Osteocyte (in vitro differentiated cells): ENCODE measurements around the gene RIN1. TPM values are rescaled to one million over a fixed set of nuclear protein-coding genes. Genes with fewer than 3 reads are reported as not detected.

Experiments
- DNase-seq: peaks from one replicate; pipeline ENCODE4 v3.0.0; 2021; ENCODE audit warnings: mixed read lengths; ENCODE audit not compliant: unreplicated experiment; ENCODE audit errors: extremely low spot score
- H3K27ac Mint-ChIP-seq: one replicate; pipeline ENCODE4 v1.8.0; 2021; ENCODE audit warnings: mild to moderate bottlenecking, mixed read lengths; ENCODE audit not compliant: unreplicated experiment
- H3K27me3 Mint-ChIP-seq: one replicate; pipeline ENCODE4 v1.8.0; 2021; ENCODE audit warnings: mixed read lengths; ENCODE audit not compliant: unreplicated experiment
- H3K36me3 Mint-ChIP-seq: one replicate; pipeline ENCODE4 v1.8.0; 2021; ENCODE audit warnings: mixed read lengths; ENCODE audit not compliant: unreplicated experiment
- H3K4me1 Mint-ChIP-seq: one replicate; pipeline ENCODE4 v1.8.0; 2021; ENCODE audit warnings: mixed read lengths; ENCODE audit not compliant: unreplicated experiment
- H3K4me3 Mint-ChIP-seq: one replicate; pipeline ENCODE4 v1.8.0; 2021; ENCODE audit warnings: mild to moderate bottlenecking, moderate library complexity, mixed read lengths; ENCODE audit not compliant: unreplicated experiment
- H3K9me3 Mint-ChIP-seq: one replicate; pipeline ENCODE4 v1.8.0; 2021; ENCODE audit warnings: mixed read lengths; ENCODE audit not compliant: unreplicated experiment
- CTCF ChIP-seq: fragments of 200-600 bp; sonication (generic); IDR thresholded peaks from 2 replicates; pipeline ENCODE4 v1.5.0; 2021; ENCODE audit warnings: antibody characterized with exemption, mild to moderate bottlenecking, moderate library complexity
- total RNA-seq: library from RNA; stranded (reverse); gene quantifications from 2 replicates; pipeline ENCODE4 v1.2.1, GENCODE V29; 2021

Gene RIN1
- total RNA-seq, 1 donor from 2014 or later = 23.6 TPM

- no peaks in the 10 kb centered on the region for H3K27me3 Mint-ChIP-seq
- DNase-seq = peak; percentile 92
- no peak overlapping the region for H3K4me3 Mint-ChIP-seq
- H3K4me1 Mint-ChIP-seq = peaks cover 60% of the 10 kb centered on the region
- peaks cover 6% of the 10 kb centered on the region for H3K36me3 Mint-ChIP-seq
- no peaks in the 10 kb centered on the region for H3K9me3 Mint-ChIP-seq
- peak overlapping the region; percentile 87 for H3K27ac Mint-ChIP-seq
- TF ChIP-seq CTCF = peak; percentile 97
Observed at GRCh38 chr11:66328302-66329144, 7.7 kb downstream of the RIN1 start.

- no peak for TF ChIP-seq CTCF
- DNase-seq = no peak
- H3K27ac Mint-ChIP-seq = peak overlapping the region; percentile 87
- peaks cover 65% of the 10 kb centered on the region for H3K4me1 Mint-ChIP-seq
- no peaks in the 10 kb centered on the region for H3K27me3 Mint-ChIP-seq
- H3K4me3 Mint-ChIP-seq = no peak overlapping the region
- H3K36me3 Mint-ChIP-seq = peaks cover 6% of the 10 kb centered on the region
- no peaks in the 10 kb centered on the region for H3K9me3 Mint-ChIP-seq
Observed at GRCh38 chr11:66328031-66328301, 8.3 kb downstream of the RIN1 start.

- H3K9me3 Mint-ChIP-seq = no peaks in the 10 kb centered on the region
- H3K27ac Mint-ChIP-seq = peak overlapping the region; percentile 87
- no peak for DNase-seq
- no peaks in the 10 kb centered on the region for H3K27me3 Mint-ChIP-seq
- H3K36me3 Mint-ChIP-seq = peaks cover 2% of the 10 kb centered on the region
- no peak overlapping the region for H3K4me3 Mint-ChIP-seq
- no peak for TF ChIP-seq CTCF
- peaks cover 71% of the 10 kb centered on the region for H3K4me1 Mint-ChIP-seq
Observed at GRCh38 chr11:66327171-66328030, 8.8 kb downstream of the RIN1 start.

GRCh38 chr11:66326261-66327111 is 9.7 kb downstream of the RIN1 start:
- no peak for TF ChIP-seq CTCF
- Mint-ChIP-seq H3K36me3 (no peaks in the 10 kb centered on the region), H3K27ac (peak overlapping the region; percentile 90), H3K4me3 (no peak overlapping the region), H3K9me3 (no peaks in the 10 kb centered on the region), H3K4me1 (peaks cover 76% of the 10 kb centered on the region), H3K27me3 (no peaks in the 10 kb centered on the region)
- DNase-seq = peak; percentile 86
